Gastrocnemius medialis (tissue), 4 donors: Measurements from ENCODE around the gene JMY.

Experiments
- CTCF ChIP-seq, 5 experiments: fragments of 450-650 bp in 3 of 5; fragments of 200-600 bp in 2 of 5; sonication (generic) in 2 of 5; IDR thresholded peaks in 4 of 5; conservative IDR thresholded peaks in 1 of 5; 1 replicate in 4 of 5; 2 replicates in 1 of 5; pipeline ENCODE4 v1.5.1; 2016 to 2019; ENCODE audit warnings: antibody characterized with exemption in 5 of 5, mild to moderate bottlenecking in 3 of 5, moderate library complexity in 3 of 5
- POLR2A ChIP-seq, 2 donors: fragments of 450-650 bp; IDR thresholded peaks; one replicate each; pipeline ENCODE4 v1.6.1; 2017; ENCODE audit warnings: antibody characterized with exemption in 2 of 2, mild to moderate bottlenecking in 2 of 2, moderate library complexity in 2 of 2

DNA sequence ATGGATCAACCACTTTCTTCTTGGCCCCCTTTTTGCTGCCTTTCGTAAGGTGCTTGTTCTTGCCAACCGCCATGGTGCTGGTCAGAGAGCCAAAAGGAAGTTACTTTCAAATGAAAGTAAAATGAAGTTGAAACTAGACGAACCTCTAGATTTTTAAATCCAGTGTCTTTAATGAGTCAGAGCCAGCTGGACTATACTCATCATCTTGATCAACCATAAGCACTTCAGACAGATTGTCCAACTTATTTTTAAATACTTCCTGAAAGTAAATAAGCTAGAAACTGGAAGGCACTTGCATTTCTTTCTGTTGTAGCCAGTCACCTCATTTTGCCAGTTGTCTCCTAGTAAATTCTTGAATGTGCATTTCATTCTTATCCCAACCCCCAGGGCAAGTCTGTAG lies 48.9 kb downstream of the JMY start:
- no peak for TF ChIP-seq CTCF (IDR thresholded peaks at IDR 0.05 in 4 of 5, conservative IDR thresholded peaks at IDR 0.05 in 1 of 5)
- TF ChIP-seq POLR2A (IDR thresholded peaks at IDR 0.05), result no peak
